ENCODE measurements around the gene GBP1.

DNA sequence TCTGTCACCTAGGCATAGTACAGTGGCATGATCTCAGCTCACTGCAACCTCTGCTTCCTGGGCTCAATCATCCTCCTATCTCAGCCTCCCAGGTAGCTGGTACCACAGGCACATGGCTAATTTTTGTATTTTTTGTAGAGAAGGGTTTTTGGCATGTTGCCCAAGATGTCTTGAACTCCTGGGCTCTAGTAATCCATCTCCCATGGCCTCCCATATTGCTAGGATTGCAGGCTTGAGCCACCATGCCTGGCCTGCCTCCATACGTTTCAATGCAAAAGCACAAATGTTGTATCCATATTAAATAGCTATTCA, 24.7 kb downstream of the GBP1 start:
- no peak for TF ChIP-seq POLR2AphosphoS5 (IDR thresholded peaks at IDR 0.05)
- TF ChIP-seq, protein P1, sequence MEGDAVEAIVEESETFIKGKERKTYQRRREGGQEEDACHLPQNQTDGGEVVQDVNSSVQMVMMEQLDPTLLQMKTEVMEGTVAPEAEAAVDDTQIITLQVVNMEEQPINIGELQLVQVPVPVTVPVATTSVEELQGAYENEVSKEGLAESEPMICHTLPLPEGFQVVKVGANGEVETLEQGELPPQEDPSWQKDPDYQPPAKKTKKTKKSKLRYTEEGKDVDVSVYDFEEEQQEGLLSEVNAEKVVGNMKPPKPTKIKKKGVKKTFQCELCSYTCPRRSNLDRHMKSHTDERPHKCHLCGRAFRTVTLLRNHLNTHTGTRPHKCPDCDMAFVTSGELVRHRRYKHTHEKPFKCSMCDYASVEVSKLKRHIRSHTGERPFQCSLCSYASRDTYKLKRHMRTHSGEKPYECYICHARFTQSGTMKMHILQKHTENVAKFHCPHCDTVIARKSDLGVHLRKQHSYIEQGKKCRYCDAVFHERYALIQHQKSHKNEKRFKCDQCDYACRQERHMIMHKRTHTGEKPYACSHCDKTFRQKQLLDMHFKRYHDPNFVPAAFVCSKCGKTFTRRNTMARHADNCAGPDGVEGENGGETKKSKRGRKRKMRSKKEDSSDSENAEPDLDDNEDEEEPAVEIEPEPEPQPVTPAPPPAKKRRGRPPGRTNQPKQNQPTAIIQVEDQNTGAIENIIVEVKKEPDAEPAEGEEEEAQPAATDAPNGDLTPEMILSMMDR (IDR thresholded peaks at IDR 0.05 in 8 of 11, conservative IDR thresholded peaks at IDR 0.05 in 3 of 11) = no peak
